WTC11 (cell line): ENCODE data around the gene EYS. TPM values are rescaled to one million over a fixed set of nuclear protein-coding genes. Genes with fewer than 3 reads are reported as not detected.

ENCODE experiments used
- ATAC-seq: fragments of 200-7000 bp; cut with Tn5 transposase; 2 replicates; pipeline ENCODE4 v1.10.0; 2021; ENCODE audit warnings: mild to moderate bottlenecking, moderate library complexity
- CTCF ChIA-PET: fragments of 300-600 bp; sonication (Branson Sonifier 250); formaldehyde crosslinking; loops from one replicate; lab custom pipeline; 2021; ENCODE audit warnings: antibody characterized with exemption; lab: Charles Lee
- POLR2A ChIA-PET: fragments of 350-600 bp; sonication (Branson Sonifier 250); formaldehyde crosslinking; loops from one replicate; lab custom pipeline; 2021; ENCODE audit warnings: antibody characterized with exemption; lab: Charles Lee
- DNase-seq: peaks from one replicate; pipeline ENCODE4 v3.0.0; 2021; ENCODE audit warnings: low spot score
- H3K27ac Mint-ChIP-seq: 2 replicates; pipeline ENCODE4 v1.8.0; 2021; ENCODE audit warnings: mixed read lengths
- H3K27me3 Mint-ChIP-seq: 2 replicates; pipeline ENCODE4 v1.8.0; 2021; ENCODE audit warnings: low read depth, mild to moderate bottlenecking, moderate library complexity, mixed read lengths
- H3K36me3 Mint-ChIP-seq: 2 replicates; pipeline ENCODE4 v1.8.0; 2021; ENCODE audit warnings: mixed read lengths
- H3K4me1 Mint-ChIP-seq: 2 replicates; pipeline ENCODE4 v1.8.0; 2022; ENCODE audit warnings: mixed read lengths
- H3K4me3 Mint-ChIP-seq: 2 replicates; pipeline ENCODE4 v1.8.0; 2021; ENCODE audit warnings: mild to moderate bottlenecking, moderate library complexity, mixed read lengths
- H3K9me3 Mint-ChIP-seq: 2 replicates; pipeline ENCODE4 v1.8.0; 2021; ENCODE audit warnings: mixed read lengths
- AFF4 ChIP-seq: sonication (generic); formaldehyde crosslinking; IDR thresholded peaks from 2 replicates; pipeline ENCODE4 v1.8.1; 2023; ENCODE audit warnings: mild to moderate bottlenecking, missing genetic modification reagents, borderline replicate concordance
- ARID4B ChIP-seq: sonication (generic); formaldehyde crosslinking; IDR thresholded peaks from 2 replicates; pipeline ENCODE4 v1.8.0; 2023; ENCODE audit warnings: missing genetic modification reagents, mild to moderate bottlenecking, borderline replicate concordance
- CREB1 ChIP-seq: sonication (generic); formaldehyde crosslinking; IDR thresholded peaks from 2 replicates; pipeline ENCODE4 v1.8.0; 2023; ENCODE audit warnings: mild to moderate bottlenecking, missing genetic modification reagents
- ELF4 ChIP-seq: sonication (generic); formaldehyde crosslinking; IDR thresholded peaks from 2 replicates; pipeline ENCODE4 v1.8.1; 2022; ENCODE audit warnings: low read depth, mild to moderate bottlenecking, moderate library complexity, missing genetic modification reagents
- ESRRA ChIP-seq: sonication (generic); formaldehyde crosslinking; IDR thresholded peaks from 2 replicates; pipeline ENCODE4 v1.8.1; 2022; ENCODE audit warnings: mild to moderate bottlenecking, missing genetic modification reagents, borderline replicate concordance
- NFATC4 ChIP-seq: fragments of 250-450 bp; sonication (Bioruptor Pico); IDR thresholded peaks from 2 replicates; pipeline ENCODE4 v1.9.0; 2021; ENCODE audit warnings: mild to moderate bottlenecking
- NR2C2 ChIP-seq: sonication (generic); formaldehyde crosslinking; IDR thresholded peaks from 2 replicates; pipeline ENCODE4 v1.8.0; 2022; ENCODE audit warnings: mild to moderate bottlenecking, missing genetic modification reagents
- ZBTB21 ChIP-seq: sonication (generic); formaldehyde crosslinking; IDR thresholded peaks from 2 replicates; pipeline ENCODE4 v1.8.1; 2023; ENCODE audit warnings: mild to moderate bottlenecking, missing genetic modification reagents, borderline replicate concordance
- ZNF396 ChIP-seq: fragments of 250-450 bp; sonication (Bioruptor Pico); IDR thresholded peaks from 2 replicates; pipeline ENCODE4 v1.8.0; 2021; ENCODE audit warnings: mild to moderate bottlenecking, moderate library complexity, borderline replicate concordance
- total RNA-seq: library from RNA; stranded (reverse); gene quantifications from 3 replicates; pipeline ENCODE4 v1.2.3, GENCODE V29; 2021
- TF ChIP-seq, protein P1 (sequence below): sonication (generic); formaldehyde crosslinking; IDR thresholded peaks from 2 replicates; pipeline ENCODE4 v1.8.0; 2023; ENCODE audit warnings: missing genetic modification reagents
- TF ChIP-seq, protein P2 (sequence below): sonication (generic); formaldehyde crosslinking; IDR thresholded peaks from 2 replicates; pipeline ENCODE4 v1.8.1; 2023; ENCODE audit warnings: mild to moderate bottlenecking, missing genetic modification reagents, moderate library complexity
- TF ChIP-seq, protein P3 (sequence below): fragments of 250-450 bp; sonication (Bioruptor Pico); IDR thresholded peaks from 2 replicates; pipeline ENCODE4 v1.9.0; 2021; ENCODE audit warnings: mild to moderate bottlenecking

Gene EYS
- total RNA-seq, 1 experiment from 2014 or later = not detected

GRCh38 chr6:63732336-63732735 lies 1974.7 kb downstream of the EYS start:
- TF ChIP-seq NR2C2 (CRISPR knock-in tag) (no peak), ZNF396 (no peak), ZBTB21 (CRISPR knock-in tag) (no peak), AFF4 (CRISPR knock-in tag) (no peak), CREB1 (CRISPR knock-in tag) (no peak), NFATC4 (CRISPR knock-in tag) (no peak), ELF4 (no peak), ARID4B (CRISPR knock-in tag) (no peak), ESRRA (CRISPR knock-in tag) (no peak)
- TF ChIP-seq, protein P1, sequence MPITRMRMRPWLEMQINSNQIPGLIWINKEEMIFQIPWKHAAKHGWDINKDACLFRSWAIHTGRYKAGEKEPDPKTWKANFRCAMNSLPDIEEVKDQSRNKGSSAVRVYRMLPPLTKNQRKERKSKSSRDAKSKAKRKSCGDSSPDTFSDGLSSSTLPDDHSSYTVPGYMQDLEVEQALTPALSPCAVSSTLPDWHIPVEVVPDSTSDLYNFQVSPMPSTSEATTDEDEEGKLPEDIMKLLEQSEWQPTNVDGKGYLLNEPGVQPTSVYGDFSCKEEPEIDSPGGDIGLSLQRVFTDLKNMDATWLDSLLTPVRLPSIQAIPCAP (CRISPR knock-in tag) = no peak
- TF ChIP-seq, protein P2, sequence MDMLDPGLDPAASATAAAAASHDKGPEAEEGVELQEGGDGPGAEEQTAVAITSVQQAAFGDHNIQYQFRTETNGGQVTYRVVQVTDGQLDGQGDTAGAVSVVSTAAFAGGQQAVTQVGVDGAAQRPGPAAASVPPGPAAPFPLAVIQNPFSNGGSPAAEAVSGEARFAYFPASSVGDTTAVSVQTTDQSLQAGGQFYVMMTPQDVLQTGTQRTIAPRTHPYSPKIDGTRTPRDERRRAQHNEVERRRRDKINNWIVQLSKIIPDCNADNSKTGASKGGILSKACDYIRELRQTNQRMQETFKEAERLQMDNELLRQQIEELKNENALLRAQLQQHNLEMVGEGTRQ (CRISPR knock-in tag) = no peak
- TF ChIP-seq, protein P3, sequence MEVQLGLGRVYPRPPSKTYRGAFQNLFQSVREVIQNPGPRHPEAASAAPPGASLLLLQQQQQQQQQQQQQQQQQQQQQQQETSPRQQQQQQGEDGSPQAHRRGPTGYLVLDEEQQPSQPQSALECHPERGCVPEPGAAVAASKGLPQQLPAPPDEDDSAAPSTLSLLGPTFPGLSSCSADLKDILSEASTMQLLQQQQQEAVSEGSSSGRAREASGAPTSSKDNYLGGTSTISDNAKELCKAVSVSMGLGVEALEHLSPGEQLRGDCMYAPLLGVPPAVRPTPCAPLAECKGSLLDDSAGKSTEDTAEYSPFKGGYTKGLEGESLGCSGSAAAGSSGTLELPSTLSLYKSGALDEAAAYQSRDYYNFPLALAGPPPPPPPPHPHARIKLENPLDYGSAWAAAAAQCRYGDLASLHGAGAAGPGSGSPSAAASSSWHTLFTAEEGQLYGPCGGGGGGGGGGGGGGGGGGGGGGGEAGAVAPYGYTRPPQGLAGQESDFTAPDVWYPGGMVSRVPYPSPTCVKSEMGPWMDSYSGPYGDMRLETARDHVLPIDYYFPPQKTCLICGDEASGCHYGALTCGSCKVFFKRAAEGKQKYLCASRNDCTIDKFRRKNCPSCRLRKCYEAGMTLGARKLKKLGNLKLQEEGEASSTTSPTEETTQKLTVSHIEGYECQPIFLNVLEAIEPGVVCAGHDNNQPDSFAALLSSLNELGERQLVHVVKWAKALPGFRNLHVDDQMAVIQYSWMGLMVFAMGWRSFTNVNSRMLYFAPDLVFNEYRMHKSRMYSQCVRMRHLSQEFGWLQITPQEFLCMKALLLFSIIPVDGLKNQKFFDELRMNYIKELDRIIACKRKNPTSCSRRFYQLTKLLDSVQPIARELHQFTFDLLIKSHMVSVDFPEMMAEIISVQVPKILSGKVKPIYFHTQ = no peak
- H3K27me3 Mint-ChIP-seq = no peaks in the 10 kb centered on the region; the same call in 1 of the 2 replicates
- no peak overlapping the region for H3K4me3 Mint-ChIP-seq
- CTCF ChIA-PET = no interaction called here
- no peak overlapping the region for H3K27ac Mint-ChIP-seq
- H3K36me3 Mint-ChIP-seq = no peaks in the 10 kb centered on the region; the same call in 1 of the 2 replicates
- no peak for DNase-seq
- H3K9me3 Mint-ChIP-seq = peaks cover 26% of the 10 kb centered on the region
- POLR2A ChIA-PET = no interaction called here
- H3K4me1 Mint-ChIP-seq = no peaks in the 10 kb centered on the region
- no peak for ATAC-seq

GRCh38 chr6:63731930-63732329 lies 1975.1 kb downstream of the EYS start:
- Mint-ChIP-seq H3K27me3 (no peaks in the 10 kb centered on the region; the same call in 1 of the 2 replicates), H3K9me3 (peaks cover 26% of the 10 kb centered on the region), H3K4me1 (no peaks in the 10 kb centered on the region), H3K27ac (no peak overlapping the region)
- POLR2A ChIA-PET = no interaction called here
- no peak for ATAC-seq
- DNase-seq = no peak
- TF ChIP-seq NFATC4 (CRISPR knock-in tag) = no peak
- TF ChIP-seq, all 79 proteins: peak for 0
- Mint-ChIP-seq H3K4me3 (no peak overlapping the region), H3K36me3 (no peaks in the 10 kb centered on the region; the same call in 1 of the 2 replicates)
- CTCF ChIA-PET = no interaction called here
